H1 (cell line): ENCODE results near the gene TWF2. TPM values are rescaled to one million over a fixed set of nuclear protein-coding genes. Genes with fewer than 3 reads are reported as not detected.

Experiments used
- KDM1A ChIP-seq: fragments of 200-600, 300-600 bp; sonication (generic); IDR thresholded peaks from 2 replicates; pipeline ENCODE4 v1.7.1; 2016; ENCODE audit warnings: mild to moderate bottlenecking, low read length, borderline replicate concordance
- RFX5 ChIP-seq: IDR thresholded peaks from 2 replicates; pipeline ENCODE4 v1.6.1; 2011; ENCODE audit warnings: low read depth, low read length, improper control_type of control experiment, borderline replicate concordance
- TBP ChIP-seq: IDR thresholded peaks from 2 replicates; pipeline ENCODE4 v1.6.1; 2011; ENCODE audit warnings: low read depth, low read length, improper control_type of control experiment
- polyA plus RNA-seq, 7 experiments: library from polyadenylated mRNA; depleted of rRNA in 3 of 7; stranded (reverse) in 5 of 7; unstranded in 2 of 7; fragments of >200 nt in 5 of 7; fragments of 200-250 nt in 2 of 7; gene quantifications; 1 replicate in 5 of 7; 2 replicates in 1 of 7; 4 replicates in 1 of 7; pipeline versions ENCODE4 v1.2.1 to v1.2.3, GENCODE V29; 2011 to 2013; ENCODE audit warnings: missing spikeins in 2 of 7, mixed read lengths in 2 of 7
- total RNA-seq: library from RNA; stranded (reverse); fragmentation: NEBNext Ultra II Directional; extraction: Animal tissue kit (Norgen Biotek cat#: 25700); gene quantifications from 2 replicates; pipeline ENCODE4 v1.2.1, GENCODE V29; 2021
- TF ChIP-seq, protein P1 (sequence below): fragments of 300-600 bp; sonication (generic); IDR thresholded peaks from 2 replicates; pipeline ENCODE4 v1.7.1; 2012; ENCODE audit warnings: low read length, moderate library complexity, mild to moderate bottlenecking, inconsistent platforms; ENCODE audit not compliant: insufficient replicate concordance

The TWF2 gene
- total and polyA plus RNA-seq, 2 of the 8 experiments (the other 6 are each of a cell fraction or from before 2014, with no cell fraction given): 65.2 to 90.4 TPM

DNA sequence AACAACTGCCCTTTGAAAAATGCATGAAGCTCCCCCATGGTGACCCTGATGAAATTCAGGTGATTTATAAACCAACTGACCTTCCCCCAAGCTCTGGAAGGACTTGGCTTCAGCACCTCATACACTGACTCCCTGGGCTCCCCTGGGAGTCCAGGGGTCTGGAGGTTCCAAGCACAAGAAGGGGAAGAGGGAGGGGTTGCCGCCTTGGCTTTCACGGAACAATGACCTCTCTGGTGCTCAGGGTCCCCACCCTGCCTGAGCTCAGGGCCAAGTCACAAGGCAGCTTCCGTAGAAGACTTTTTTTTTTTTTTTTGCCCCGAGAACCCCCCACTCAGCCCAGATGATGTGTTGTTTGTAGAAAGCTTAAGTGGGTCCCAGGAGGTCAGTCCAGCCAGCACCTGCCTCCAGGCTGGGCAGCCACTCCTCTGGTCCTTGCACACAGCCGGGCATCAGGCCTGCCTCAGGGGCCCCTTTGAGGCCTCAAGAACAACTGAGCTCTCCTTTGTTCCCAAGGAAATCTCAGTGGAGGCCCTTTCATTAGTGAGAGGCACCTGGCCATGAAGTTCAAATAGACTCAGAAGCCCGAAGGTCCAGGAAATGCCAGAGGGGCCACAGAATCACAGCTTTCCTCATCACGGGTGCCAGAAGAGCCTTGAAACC lies 55.0 kb downstream of the TWF2 start (continued):
- TF ChIP-seq, protein P1, sequence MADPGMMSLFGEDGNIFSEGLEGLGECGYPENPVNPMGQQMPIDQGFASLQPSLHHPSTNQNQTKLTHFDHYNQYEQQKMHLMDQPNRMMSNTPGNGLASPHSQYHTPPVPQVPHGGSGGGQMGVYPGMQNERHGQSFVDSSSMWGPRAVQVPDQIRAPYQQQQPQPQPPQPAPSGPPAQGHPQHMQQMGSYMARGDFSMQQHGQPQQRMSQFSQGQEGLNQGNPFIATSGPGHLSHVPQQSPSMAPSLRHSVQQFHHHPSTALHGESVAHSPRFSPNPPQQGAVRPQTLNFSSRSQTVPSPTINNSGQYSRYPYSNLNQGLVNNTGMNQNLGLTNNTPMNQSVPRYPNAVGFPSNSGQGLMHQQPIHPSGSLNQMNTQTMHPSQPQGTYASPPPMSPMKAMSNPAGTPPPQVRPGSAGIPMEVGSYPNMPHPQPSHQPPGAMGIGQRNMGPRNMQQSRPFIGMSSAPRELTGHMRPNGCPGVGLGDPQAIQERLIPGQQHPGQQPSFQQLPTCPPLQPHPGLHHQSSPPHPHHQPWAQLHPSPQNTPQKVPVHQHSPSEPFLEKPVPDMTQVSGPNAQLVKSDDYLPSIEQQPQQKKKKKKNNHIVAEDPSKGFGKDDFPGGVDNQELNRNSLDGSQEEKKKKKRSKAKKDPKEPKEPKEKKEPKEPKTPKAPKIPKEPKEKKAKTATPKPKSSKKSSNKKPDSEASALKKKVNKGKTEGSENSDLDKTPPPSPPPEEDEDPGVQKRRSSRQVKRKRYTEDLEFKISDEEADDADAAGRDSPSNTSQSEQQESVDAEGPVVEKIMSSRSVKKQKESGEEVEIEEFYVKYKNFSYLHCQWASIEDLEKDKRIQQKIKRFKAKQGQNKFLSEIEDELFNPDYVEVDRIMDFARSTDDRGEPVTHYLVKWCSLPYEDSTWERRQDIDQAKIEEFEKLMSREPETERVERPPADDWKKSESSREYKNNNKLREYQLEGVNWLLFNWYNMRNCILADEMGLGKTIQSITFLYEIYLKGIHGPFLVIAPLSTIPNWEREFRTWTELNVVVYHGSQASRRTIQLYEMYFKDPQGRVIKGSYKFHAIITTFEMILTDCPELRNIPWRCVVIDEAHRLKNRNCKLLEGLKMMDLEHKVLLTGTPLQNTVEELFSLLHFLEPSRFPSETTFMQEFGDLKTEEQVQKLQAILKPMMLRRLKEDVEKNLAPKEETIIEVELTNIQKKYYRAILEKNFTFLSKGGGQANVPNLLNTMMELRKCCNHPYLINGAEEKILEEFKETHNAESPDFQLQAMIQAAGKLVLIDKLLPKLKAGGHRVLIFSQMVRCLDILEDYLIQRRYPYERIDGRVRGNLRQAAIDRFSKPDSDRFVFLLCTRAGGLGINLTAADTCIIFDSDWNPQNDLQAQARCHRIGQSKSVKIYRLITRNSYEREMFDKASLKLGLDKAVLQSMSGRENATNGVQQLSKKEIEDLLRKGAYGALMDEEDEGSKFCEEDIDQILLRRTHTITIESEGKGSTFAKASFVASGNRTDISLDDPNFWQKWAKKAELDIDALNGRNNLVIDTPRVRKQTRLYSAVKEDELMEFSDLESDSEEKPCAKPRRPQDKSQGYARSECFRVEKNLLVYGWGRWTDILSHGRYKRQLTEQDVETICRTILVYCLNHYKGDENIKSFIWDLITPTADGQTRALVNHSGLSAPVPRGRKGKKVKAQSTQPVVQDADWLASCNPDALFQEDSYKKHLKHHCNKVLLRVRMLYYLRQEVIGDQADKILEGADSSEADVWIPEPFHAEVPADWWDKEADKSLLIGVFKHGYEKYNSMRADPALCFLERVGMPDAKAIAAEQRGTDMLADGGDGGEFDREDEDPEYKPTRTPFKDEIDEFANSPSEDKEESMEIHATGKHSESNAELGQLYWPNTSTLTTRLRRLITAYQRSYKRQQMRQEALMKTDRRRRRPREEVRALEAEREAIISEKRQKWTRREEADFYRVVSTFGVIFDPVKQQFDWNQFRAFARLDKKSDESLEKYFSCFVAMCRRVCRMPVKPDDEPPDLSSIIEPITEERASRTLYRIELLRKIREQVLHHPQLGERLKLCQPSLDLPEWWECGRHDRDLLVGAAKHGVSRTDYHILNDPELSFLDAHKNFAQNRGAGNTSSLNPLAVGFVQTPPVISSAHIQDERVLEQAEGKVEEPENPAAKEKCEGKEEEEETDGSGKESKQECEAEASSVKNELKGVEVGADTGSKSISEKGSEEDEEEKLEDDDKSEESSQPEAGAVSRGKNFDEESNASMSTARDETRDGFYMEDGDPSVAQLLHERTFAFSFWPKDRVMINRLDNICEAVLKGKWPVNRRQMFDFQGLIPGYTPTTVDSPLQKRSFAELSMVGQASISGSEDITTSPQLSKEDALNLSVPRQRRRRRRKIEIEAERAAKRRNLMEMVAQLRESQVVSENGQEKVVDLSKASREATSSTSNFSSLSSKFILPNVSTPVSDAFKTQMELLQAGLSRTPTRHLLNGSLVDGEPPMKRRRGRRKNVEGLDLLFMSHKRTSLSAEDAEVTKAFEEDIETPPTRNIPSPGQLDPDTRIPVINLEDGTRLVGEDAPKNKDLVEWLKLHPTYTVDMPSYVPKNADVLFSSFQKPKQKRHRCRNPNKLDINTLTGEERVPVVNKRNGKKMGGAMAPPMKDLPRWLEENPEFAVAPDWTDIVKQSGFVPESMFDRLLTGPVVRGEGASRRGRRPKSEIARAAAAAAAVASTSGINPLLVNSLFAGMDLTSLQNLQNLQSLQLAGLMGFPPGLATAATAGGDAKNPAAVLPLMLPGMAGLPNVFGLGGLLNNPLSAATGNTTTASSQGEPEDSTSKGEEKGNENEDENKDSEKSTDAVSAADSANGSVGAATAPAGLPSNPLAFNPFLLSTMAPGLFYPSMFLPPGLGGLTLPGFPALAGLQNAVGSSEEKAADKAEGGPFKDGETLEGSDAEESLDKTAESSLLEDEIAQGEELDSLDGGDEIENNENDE: no peak
- TF ChIP-seq RFX5: no peak
- TF ChIP-seq KDM1A: no peak
- no peak for TF ChIP-seq TBP
